ENCODE measurements around the gene SLC52A3.

The SLC52A3 gene

GRCh38 chr20:764255-764654 is 4.0 kb downstream of the SLC52A3 start:
- no peak for DNase-seq

GRCh38 chr20:761418-762381 is 6.6 kb downstream of the SLC52A3 start:
- DNase-seq: no peak

- DNase-seq: peak; percentile 55
Observed at GRCh38 chr20:760751-761417, 7.4 kb downstream of the SLC52A3 start.

GRCh38 chr20:757506-757905 is 10.8 kb downstream of the SLC52A3 start:
- DNase-seq: no peak

GRCh38 chr20:755941-756340 is 12.4 kb downstream of the SLC52A3 start:
- no peak for DNase-seq

GRCh38 chr20:754904-755303 is 13.4 kb downstream of the SLC52A3 start:
- DNase-seq: no peak

GRCh38 chr20:753897-754635 is 14.2 kb downstream of the SLC52A3 start:
- DNase-seq: no peak

- DNase-seq: no peak
Observed at GRCh38 chr20:753136-753535, 15.2 kb downstream of the SLC52A3 start.

GRCh38 chr20:752291-752690 is 16.0 kb downstream of the SLC52A3 start:
- no peak for DNase-seq

- DNase-seq: no peak
Observed at GRCh38 chr20:751761-752160, 16.5 kb downstream of the SLC52A3 start.

- no peak for DNase-seq
Observed at GRCh38 chr20:750801-751200, 17.5 kb downstream of the SLC52A3 start.

GRCh38 chr20:745683-746301 is 22.5 kb downstream of the SLC52A3 start:
- no peak for DNase-seq

- no peak for DNase-seq
Observed at GRCh38 chr20:742156-742555, 26.1 kb downstream of the SLC52A3 start.

GRCh38 chr20:741620-742019 is 26.7 kb downstream of the SLC52A3 start:
- DNase-seq: no peak

GRCh38 chr20:740162-740561 is 28.1 kb downstream of the SLC52A3 start:
- DNase-seq: no peak

GRCh38 chr20:739736-740135 is 28.6 kb downstream of the SLC52A3 start:
- no peak for DNase-seq

GRCh38 chr20:733861-734260 is 34.4 kb downstream of the SLC52A3 start:
- no peak for DNase-seq

- no peak for DNase-seq
Observed at GRCh38 chr20:732727-733126, 35.6 kb downstream of the SLC52A3 start.

- DNase-seq: no peak
Observed at GRCh38 chr20:731891-732560, 36.3 kb downstream of the SLC52A3 start.

- no peak for DNase-seq
Observed at GRCh38 chr20:730005-730404, 38.3 kb downstream of the SLC52A3 start.

GRCh38 chr20:728256-728944 is 39.9 kb downstream of the SLC52A3 start:
- DNase-seq: peak; percentile 56

GRCh38 chr20:726160-726559 is 42.1 kb downstream of the SLC52A3 start:
- no peak for DNase-seq

Data from activated CD4-positive, alpha-beta T cell treated with anti-CD3 and anti-CD28 coated beads, Interleukin-10, Interleukin-2, amounts not matched to agents 100 ng/mL and 50 ng/mL, durations not matched to agents 16 hours and 8 hours (primary cell).